GM18861 (cell line): Measurements from ENCODE around the gene KATNB1.

ENCODE experiments used
- ATAC-seq: cut with Tn5 transposase; IDR thresholded peaks from one replicate; pipeline ENCODE4 v1.9.1; 2021; ENCODE audit not compliant: unreplicated experiment

The KATNB1 gene, protein sequence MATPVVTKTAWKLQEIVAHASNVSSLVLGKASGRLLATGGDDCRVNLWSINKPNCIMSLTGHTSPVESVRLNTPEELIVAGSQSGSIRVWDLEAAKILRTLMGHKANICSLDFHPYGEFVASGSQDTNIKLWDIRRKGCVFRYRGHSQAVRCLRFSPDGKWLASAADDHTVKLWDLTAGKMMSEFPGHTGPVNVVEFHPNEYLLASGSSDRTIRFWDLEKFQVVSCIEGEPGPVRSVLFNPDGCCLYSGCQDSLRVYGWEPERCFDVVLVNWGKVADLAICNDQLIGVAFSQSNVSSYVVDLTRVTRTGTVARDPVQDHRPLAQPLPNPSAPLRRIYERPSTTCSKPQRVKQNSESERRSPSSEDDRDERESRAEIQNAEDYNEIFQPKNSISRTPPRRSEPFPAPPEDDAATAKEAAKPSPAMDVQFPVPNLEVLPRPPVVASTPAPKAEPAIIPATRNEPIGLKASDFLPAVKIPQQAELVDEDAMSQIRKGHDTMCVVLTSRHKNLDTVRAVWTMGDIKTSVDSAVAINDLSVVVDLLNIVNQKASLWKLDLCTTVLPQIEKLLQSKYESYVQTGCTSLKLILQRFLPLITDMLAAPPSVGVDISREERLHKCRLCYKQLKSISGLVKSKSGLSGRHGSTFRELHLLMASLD

DNA sequence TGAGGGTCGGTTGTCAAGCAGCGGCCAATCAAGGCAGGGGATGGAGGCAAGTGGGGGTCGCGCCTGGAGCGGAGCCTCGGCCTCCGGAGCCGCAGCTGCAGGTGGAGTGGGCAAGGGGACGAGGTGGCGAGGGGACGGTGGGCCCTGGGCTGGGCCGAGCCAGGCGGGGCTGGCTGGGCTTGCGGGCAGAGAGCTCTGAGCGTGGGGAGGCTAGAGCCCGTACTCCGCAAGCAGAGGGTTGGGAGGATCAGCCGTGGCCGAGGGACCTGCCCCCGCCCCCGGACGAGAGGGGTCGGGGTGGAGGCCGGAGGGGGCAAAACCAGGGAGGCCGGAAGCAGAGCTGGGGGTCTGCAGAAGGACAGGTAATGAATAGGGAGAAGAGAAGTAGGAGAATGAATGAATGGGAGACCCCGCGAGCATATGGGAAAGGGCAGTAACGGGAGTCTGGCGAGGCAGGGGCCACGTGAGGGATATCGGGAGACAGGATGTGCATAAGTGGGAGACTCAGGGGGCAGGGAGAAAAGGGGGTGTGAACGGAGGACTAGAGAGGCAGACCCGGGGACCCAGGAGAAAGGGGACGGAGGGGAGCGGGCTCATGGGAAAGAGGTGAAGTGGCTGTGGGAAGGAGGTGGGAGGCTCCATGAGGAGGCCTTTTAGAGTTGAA, at the start of gene KATNB1:
TSS of gene KATNB1 (plus strand) at position 16 of the 664 bp plus-strand sequence. CDS start 1,474 bp downstream, outside the sequence.
- no peak for ATAC-seq

DNA sequence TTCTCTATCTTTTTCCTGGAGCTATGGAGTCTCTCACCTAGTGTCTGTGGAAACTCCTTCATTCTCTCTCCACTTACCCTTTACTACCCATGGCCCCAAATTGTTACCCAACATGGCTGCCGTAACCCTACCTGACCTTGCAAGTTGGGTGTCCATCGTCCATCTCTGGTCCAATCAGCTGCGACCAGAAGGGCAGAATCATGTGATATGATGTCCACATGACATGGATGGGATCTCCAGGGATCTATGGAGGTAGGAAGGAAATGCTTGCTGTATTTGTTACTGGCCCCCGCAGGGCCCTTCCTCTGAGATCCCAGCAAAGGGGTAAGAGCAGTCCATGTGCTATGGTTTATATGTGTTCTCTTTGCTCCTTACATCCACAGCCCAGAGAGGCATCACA, 49.0 kb upstream of the KATNB1 start:
- ATAC-seq: no peak

DNA sequence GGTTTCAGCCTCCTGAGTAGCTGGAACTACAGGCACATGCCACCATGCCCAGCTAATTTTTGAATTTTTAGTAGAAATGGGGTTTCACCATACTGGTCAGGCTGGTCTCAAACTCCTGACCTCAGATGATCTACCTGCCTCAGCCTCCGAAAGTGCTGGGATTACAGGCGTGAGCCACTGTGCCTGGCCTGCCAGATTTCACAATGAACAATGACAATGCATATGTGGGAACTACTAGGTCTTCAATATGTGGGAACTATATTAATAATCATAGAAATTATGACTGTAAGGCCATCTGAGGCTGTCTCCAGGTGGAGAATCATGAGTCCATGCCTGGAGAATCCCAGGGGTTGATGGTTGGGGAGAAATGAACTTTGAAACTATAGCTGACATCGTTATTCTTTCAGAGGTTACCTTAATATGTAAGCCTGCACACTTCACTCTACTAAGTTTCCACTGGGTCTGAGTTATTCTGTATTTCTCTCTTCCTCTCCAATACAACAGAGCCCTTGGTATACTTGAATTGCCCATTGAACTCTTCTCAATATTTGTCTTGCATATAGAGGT, 48.1 kb upstream of the KATNB1 start:
- ATAC-seq: no peak

DNA sequence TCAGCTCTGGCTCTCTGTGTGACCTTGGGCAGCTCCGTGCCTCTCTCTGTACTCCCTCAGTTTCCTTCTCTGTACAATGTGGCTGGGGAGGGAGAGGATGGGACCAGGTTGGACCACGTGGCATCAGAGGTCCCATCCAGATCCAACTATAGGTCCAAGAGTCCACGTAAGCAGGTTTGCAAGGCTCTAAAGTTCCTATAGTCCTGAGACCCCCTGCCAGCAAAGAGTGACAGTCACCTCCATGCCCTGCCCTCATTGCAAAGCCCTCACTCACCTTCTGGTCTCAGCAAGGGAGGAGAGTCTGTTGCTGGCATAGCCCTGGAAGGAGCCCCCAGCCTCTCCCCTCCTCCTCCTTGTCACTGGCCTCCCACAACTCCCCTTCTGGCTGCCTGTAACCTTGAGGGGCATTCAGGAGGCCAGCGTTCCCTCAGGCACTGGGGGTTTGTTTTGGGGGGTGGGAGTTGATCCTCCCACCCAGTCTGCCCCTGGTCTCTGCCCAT, 47.0 kb upstream of the KATNB1 start:
- ATAC-seq: no peak

DNA sequence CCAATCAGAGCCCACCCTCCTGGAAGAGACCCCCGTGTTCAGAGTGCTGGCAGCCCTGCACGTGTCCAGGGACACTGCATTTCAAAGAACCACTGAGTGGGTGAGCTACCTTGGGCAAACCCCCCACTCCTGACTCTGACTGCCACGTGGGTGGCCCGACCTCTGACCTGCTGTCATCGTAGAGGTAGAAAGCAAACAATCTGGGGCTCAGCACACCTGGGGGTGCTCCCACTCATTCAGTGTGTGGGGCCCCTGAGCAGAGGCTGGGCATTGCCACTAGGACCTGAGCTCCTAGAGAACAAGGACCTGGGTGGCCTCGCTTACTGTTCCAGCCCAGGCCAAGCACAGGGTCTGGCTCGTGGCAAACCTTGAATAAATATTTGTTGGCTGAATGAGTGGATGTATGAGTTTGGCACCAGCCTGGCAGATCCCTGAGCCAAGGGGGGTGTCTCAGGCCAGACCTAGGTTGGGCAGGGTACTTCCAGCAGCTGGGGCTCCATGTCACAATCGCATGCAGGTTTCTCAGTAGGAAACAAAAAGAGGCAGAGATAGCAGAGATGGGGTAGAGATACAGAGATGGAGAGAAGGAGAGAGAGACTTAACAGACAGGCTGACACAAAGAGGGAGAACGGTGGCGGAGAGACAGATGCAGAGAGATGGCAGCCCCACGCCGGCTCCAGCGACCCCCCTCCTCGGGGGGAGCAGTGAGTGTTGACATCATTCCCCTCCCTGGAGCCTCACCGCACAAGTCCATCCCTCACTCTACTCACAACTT, 46.4 kb upstream of the KATNB1 start:
- no peak for ATAC-seq

DNA sequence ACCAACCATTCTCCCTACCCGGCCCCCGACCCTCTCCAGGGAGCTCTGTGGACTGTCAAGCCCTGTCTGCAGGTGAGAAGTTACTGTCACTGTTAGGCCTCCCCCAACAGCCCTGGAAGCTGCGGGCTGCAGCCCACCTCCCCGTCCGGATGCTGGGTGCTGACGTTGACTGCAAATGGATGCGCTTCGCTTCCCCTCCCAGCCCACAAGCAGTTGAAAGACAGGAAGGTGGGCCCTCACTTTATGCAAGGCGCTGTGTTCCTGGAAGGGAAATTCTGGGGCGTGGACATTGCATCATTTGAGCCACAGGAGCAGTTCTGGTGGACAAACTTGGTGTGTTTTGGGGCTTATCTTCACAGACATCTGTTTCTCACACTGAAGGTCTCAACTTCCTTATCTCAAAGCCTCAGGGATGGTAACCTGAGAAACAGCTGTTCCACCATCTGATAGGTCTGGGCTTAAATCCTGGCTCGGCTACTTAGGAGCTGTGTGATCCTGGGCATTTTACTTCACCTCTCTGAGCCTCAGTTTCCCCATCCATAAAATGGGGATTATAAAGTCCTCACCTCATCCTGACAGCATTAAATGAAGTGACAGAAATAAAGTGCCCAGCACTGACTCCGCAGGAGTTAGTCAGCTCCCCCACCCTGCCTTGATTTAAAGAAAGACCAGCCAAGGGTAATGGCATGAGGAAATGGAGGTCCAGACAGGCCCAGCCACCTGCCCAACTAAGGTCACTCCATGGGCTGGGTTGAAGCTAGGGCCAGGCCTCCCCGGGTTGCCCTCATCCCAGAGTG, 45.6 kb upstream of the KATNB1 start:
- ATAC-seq: no peak

DNA sequence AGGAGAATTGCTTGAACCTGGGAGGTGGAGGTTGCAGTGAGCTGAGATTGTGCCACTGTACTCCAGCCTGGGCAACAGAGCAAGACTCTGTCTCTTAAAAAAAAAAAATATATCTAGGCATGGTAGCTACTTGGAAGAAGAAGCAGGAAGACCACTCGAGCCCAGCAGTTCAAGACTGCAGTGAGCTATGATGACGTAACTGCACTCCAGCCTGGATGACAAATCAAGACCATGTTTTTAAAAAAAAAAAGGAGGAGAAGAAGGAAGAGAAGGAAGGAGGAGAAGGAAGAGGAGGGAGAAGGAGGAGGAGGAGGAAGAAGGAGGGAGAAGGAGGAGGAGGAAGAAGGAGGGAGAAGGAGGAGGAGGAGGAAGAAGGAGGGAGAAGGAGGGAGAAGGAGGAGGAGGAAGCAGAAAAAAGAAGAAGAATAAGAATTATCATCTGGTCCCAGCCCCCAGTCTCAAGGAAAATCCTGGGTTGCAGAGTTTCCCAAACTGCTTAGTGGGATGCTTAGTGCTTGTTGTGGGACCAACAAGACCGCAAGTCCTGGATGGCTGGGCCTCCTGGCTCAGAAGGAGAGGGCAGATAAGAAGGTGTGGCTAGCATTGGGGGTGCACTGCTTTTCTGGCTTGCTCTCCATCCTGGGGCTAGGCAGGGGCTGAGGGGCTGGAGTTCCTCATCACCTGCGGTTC, 44.6 kb upstream of the KATNB1 start:
- no peak for ATAC-seq

DNA sequence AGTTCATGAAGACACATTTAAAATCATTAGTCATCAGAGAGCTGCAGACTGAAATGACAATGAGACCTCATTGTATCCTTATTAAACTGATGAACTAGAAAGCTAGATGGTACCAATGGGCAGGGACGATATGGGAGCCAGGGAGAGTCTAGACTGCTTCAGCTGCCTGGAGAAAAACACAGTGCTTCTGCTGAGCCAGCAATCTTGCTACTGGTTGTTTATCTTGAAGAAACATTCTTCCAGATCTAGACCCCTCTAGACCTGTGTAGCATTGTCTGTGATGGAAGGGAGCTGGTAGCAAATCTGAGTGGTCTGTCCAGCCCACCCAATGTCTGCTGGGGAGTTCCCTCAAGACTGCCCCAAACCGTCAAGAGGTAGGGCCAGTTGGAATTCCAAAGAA, 42.9 kb upstream of the KATNB1 start:
- ATAC-seq: no peak

DNA sequence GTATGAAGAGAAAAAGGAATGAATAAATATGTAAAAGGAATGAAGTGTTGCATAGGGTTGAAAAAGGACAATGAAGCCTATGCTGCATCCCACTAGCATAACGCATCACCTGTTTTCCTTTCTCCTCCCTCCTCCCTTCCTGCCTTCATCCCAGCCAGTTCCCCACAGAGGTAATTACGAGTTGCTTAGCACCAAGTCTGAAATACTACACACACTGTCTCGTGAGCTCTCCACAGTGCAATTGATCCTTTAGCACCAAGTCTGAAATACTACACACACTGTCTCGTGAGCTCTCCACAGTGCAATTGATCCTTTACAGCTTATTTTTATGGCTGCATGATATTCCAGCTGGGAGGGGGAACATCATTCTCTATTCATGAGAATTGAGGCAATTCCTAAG, 42.0 kb upstream of the KATNB1 start:
- no peak for ATAC-seq

DNA sequence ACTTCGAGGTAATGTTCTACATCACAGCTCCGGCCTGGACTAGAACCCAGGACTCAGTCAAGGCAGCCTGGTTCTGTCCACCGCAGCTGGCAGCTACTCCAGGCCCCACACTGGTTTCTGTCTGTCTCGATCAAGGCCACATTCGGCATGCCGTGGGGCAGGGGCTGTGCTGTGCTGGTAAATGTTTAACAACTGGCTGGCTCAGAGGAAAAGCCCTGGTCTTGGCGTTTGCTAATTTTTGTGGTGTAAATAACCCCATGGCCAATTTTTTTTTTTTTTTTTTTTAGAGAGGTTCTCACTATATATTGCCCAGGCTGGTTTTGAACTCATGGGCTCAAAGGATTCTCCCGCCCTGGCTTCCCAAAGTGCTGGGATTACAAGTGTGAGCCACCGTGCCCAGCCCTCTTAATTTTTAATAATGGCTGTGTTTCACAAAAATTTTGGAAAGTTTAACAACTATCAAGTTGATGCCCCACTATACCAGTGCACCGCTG, 41.3 kb upstream of the KATNB1 start:
- ATAC-seq: no peak

DNA sequence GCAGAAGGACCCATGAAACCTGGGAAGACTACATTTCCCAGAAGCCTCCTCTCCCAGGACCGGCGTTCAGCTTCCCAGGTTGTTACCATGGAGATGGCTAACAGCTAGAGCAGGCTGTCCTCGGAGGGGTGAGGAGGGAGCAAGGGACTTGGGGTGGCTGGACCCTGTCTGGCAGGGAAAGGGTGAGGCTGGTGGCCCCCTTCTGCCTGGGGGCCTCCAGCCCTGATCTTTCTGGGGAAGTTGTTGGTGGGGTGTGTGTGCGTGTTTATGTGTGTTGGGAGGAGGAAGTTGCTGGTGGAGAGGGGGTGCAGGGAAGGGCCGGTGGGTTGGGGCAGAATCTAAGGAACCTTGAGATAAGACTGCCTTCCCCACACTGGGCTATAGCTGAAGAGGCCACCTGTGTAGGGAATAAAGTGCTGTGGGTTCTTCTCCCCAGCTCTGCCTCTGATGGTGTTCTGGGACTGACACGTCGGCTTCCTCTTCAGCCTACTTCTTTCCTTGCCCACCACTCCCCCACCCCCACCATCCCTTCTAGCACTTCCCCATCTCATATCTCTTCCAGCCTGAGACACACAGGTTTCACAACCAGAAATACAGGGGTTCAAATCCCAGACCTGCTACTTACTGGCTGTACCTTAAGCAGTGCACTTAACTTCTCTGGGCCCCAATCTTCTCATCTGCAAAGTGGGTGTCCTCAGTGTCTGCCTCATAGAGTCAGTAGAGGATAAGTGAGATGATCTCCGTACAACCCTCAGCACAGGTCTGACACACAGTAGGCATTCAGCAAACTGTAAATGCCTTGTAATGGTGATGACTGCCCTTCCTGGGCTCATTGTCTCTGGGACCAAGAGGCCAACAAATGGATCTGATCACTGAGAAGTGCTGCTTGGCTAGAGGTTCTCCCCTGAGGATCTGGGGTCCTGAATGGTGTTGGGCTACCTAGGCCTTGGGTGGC, 40.6 kb upstream of the KATNB1 start, which contains the start of gene DRC7:
TSS of gene DRC7 (plus strand) at position 82 of the 955 bp plus-strand sequence. CDS start 3,144 bp downstream, outside the sequence.
- ATAC-seq: no peak

DNA sequence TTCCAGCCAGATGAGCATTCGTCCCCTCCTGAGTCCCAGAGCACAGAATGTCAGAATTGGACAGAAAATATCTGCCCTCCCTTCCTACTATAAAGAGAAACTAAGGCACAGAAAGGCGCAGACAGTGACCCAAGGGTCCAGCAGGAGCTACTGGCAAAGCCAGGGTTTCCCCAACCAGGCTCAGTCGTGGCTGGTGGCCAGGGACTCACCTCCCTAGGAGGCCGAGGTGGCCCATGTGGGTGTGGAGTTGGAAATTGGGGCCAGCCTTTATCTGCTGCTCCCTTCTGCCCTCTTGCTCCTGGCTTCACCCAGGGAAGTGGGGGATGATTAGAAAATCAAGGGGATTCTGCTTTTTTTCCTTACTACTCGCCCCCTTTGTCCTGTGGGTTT, 39.9 kb upstream of the KATNB1 start:
- no peak for ATAC-seq

DNA sequence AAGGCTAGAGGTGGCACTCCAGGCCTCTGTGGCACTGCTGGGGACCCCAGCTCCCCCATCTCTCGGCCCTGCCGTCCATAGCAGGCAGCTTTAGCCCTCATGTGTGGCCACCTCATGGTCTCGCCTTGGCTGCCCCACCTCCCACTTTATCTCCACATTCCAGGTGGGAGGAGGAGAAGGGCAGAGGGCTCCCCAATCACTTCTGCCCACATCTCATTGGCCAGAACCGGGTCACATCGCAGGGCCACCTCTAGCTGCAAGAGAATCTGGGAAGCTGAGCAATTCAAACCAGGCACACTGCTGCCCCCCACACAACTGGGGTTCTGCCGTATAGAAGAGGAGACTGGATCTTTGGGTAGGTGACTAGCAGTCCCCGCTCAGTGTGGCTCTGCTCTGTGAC, 39.3 kb upstream of the KATNB1 start:
- ATAC-seq: no peak

DNA sequence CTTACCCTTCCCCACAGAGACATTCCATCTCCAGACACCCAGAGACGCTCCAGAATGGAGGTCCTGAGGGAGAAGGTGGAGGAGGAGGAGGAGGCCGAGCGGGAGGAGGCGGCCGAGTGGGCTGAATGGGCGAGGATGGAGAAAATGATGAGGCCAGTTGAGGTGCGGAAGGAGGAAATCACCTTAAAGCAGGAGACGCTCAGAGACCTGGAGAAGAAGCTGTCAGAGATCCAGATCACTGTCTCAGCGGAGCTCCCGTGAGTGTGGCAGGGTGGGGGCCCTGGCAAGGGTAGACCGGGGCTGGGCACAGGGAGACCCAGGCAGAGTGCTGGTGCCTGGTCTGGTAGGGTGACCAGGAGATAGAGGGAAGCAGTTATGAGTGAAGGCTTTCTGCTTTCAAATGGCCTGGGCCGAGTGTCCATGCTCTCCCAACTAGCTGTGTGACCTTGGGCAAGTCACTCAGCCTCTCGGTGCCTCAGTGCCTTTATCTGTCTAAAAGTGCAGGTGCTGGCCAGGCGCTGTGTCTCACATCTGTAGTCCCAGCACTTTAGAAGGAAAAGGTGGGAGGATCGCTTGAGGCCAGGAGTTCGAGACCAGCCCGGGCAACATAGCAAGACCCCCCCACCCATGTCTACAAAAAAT, 37.6 kb upstream of the KATNB1 start:
- ATAC-seq: no peak

DNA sequence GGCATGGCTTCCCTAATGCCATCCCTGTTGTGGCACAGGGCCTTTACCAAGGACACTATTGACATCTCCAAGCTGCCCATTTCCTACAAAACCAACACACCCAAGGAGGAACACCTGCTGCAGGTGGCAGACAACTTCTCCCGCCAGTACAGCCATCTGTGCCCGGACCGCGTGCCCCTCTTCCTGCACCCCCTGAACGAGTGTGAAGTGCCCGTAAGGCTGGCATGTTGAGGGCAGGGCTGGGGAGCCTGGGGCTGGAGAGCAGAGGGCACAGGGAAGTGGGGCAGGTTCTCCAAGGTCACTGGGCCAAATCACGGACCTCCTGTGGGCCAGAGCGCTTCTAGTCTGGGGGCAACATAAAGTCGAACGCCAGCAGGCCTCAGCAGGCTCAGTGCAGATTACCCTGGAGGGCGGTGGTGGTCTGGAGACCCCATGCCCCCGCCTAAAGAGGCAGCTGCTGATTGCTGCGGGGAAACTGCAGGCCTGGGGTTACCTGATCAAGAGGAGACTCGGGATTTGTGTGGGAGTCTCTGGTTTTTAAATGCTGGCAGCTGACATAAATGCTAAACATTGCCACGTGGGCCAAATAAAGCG, 36.7 kb upstream of the KATNB1 start:
- no peak for ATAC-seq

DNA sequence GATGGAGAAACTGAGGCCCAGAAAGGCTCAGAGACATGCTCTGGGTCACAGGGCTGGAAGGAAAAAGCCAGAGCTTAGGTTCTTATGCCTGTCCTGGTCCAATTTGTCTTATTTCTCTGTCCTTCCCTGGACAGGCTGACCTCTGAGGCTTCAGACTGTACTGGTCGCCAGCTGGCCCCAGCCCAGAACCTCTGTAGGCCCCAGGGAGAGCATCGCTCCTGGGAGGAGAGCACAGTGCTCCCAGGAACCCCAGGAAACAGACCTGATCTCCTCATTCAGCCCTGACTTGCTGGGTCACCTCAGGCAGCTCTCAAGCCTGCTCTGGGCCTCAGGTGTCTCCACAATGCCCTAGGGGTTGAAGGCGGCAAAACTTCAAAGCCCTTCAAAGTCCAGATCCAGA, 36.1 kb upstream of the KATNB1 start:
- ATAC-seq: no peak

DNA sequence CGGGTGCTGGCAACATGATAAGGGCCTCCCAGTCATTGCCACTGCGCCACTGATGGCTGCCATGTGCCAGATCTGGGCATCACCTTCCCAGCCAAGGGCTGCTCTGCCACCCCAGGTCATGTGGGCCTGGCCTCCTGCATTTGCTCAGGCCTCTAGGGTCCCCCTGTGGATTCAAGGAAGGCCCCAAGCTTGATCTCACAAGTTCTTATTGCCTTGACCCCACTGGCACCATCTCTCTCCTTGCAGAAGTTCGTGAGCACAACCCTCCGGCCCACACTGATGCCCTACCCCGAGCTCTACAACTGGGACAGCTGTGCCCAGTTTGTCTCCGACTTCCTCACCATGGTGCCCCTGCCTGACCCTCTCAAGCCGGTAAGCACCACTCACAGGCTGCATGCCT, 35.7 kb upstream of the KATNB1 start:
- ATAC-seq: no peak
